Measurements from ENCODE around the gene PDZD4. TPM values are rescaled to one million over a fixed set of nuclear protein-coding genes. Genes with fewer than 3 reads are reported as not detected.

PDZD4 gene
- total and polyA plus RNA-seq, 2 of the 4 experiments (the other 2 are of a cell fraction) = under 0.01 to 0.38 TPM

DNA sequence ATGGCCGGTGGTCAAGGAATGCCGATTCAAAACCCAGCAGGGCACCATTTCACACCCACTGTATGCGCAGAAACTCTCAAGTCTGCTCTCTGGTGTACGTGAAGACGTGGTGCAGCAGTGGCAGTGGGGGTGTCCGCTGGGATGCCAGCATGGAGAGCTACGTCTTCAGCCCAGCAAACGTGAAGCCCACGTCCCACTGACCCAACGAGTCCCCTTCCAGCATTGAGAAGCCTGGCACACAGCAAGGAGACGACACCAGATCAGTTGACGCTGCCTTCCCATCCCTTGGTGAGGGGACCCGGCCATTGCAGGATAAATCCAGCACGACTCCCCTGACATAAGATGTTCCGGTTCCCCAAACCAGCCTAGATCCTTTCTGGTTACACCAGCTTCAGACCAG is 68.5 kb downstream of the PDZD4 start:
- Histone ChIP-seq H2AK9ac (replicated peaks; ENCODE audit: low read depth, low read length, poor library complexity) (no peak overlapping the region), H3K9me3 (ENCODE audit: control insufficient read depth, insufficient read depth, low read length) (no peaks in the 10 kb centered on the region; the same call in 1 of the 2 replicates), H2AK5ac (ENCODE audit: low read depth, low read length) (no peak overlapping the region), H4K91ac (ENCODE audit: insufficient read depth, low read depth, low read length) (no peak overlapping the region), H3K4me2 (ENCODE audit: low read depth, low read length) (no peak overlapping the region), H4K5ac (ENCODE audit: low read depth, low read length) (no peak overlapping the region), H3K9ac (ENCODE audit: low read depth, low read length) (no peak overlapping the region), H4K8ac (ENCODE audit: low read depth in 2 of 2, low read length in 2 of 2) (no peak overlapping the region), H3K23ac (ENCODE audit: low read depth, low read length) (no peak overlapping the region), H3K14ac (replicated peaks; ENCODE audit: low read depth, low read length) (no peak overlapping the region), H3K4me1 (ENCODE audit: control insufficient read depth, insufficient read depth, low read length) (peaks cover 16% of the 10 kb centered on the region), H3K56ac (ENCODE audit: extremely low read depth, insufficient read depth, low read length) (no peak overlapping the region), H3K27me3 (ENCODE audit: control insufficient read depth, insufficient read depth, low read length) (no peaks in the 10 kb centered on the region), H3K36me3 (ENCODE audit: control insufficient read depth, insufficient read depth, low read length) (no peaks in the 10 kb centered on the region), H2BK15ac (ENCODE audit: low read depth, low read length) (no peak overlapping the region), H3K18ac (ENCODE audit: low read depth, low read length) (no peak overlapping the region), H3K27ac (ENCODE audit: insufficient read depth, low read length) (no peak overlapping the region), H2BK5ac (ENCODE audit: low read depth, low read length, poor library complexity, severe bottlenecking) (no peak overlapping the region), H2AFZ (replicated peaks; ENCODE audit: low read length, poor library complexity) (peak overlapping the region; percentile 43), H3K4me3 (ENCODE audit: insufficient read depth, low read depth, low read length) (no peak overlapping the region), H3K9me1 (ENCODE audit: insufficient read depth, low read length) (no peaks in the 10 kb centered on the region), H2BK20ac (ENCODE audit: low read depth, low read length) (no peak overlapping the region), H4K20me1 (ENCODE audit: insufficient read depth, low read length) (no peaks in the 10 kb centered on the region; the same call in 1 of the 2 replicates), H3K79me1 (ENCODE audit: low read depth in 1 of 2, low read length in 2 of 2) (peaks cover 0 to 17% of the 10 kb centered on the region in 2 experiments; a peak in 2 of 4 replicates), H2BK120ac (ENCODE audit: low read depth, low read length) (no peak overlapping the region), H3K4ac (ENCODE audit: low read depth, low read length) (no peak overlapping the region)
- dilution Hi-C loops (cut with HindIII; ENCODE audit: low sequenced_read_pairs, unreplicated experiment) = no loop called here
- TF ChIP-seq SMC3 (IDR thresholded peaks at IDR 0.05; ENCODE audit: low read depth, low read length) = no peak
- TF ChIP-seq CEBPB (IDR thresholded peaks at IDR 0.05; ENCODE audit: low read depth, low read length) = no peak
- no peak for TF ChIP-seq POLR2A (IDR thresholded peaks at IDR 0.05; ENCODE audit: low read depth, low read length)
- no peak for TF ChIP-seq BHLHE40 (IDR thresholded peaks at IDR 0.05; ENCODE audit: low read depth, low read length)
- no peak for TF ChIP-seq MAZ (IDR thresholded peaks at IDR 0.05; ENCODE audit: borderline replicate concordance, low read depth, low read length)
- no peak for TF ChIP-seq MAFK (IDR thresholded peaks at IDR 0.05; ENCODE audit: low read depth, low read length)
- in situ Hi-C loops (cut with MboI; ENCODE audit: low sequenced_read_pairs) = loop anchor here (10.0 kb wide), 1 partner anchor 203 kb away; no protein-coding TSS in a partner anchor
- ChIA-PET CTCF (no interaction called here), POLR2A (ENCODE audit: unreplicated experiment) (no interaction called here)
- DNase-seq (no peak), ATAC-seq (ENCODE audit: low read depth) (no peak)
- intact Hi-C loops (cut with micrococcal nuclease) = no loop called here
- 75% methylated on average over 8 of the region's 15 CpGs; no CpG with 5 or more reads in 1 of the 2 experiments for WGBS, 2 experiments (ENCODE audit: extremely low coverage in 2 of 2, insufficient read length in 1 of 2)
- BruUV-seq (replicated peaks) = no TSS peak

Measured in IMR-90 (cell line).